ENCODE measurements around the gene KNCN. TPM values are rescaled to one million over a fixed set of nuclear protein-coding genes. Genes with fewer than 3 reads are reported as not detected.
A peak's percentile ranks its signal among the peaks of the same experiment; 100 is the strongest.

KNCN gene
- total and polyA plus RNA-seq, 12 donors = 0.07 to 0.40 (median 0.24) TPM; not detected in 9

DNA sequence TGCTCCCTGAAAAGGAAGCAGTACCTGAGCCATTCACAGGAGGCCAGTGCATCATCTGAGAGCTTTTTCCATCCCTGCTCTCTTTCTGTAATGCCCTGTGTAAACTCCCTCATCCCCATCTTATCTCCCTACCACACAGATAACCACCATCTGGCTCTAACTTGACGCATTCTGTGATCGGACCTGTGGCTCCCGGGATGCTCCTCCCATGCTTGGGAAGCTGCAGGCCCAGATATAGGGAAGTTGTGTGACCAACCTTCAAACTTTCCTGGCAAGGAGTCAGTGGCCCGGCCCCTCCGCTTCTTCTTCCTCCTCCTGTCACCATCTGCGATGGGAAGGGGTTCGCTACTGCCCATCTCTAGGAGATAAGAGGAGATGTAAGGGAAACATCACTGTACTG is 31.5 kb upstream of the KNCN start:
- H3K27me3 ChIP-seq = no peaks in the 10 kb centered on the region
- peaks cover 0 to 24% of the 10 kb centered on the region in 2 donors for H3K4me1 ChIP-seq (replicated peaks in 1 of 2)
- no peak overlapping the region for H3K27ac ChIP-seq
- TF ChIP-seq, protein P1, sequence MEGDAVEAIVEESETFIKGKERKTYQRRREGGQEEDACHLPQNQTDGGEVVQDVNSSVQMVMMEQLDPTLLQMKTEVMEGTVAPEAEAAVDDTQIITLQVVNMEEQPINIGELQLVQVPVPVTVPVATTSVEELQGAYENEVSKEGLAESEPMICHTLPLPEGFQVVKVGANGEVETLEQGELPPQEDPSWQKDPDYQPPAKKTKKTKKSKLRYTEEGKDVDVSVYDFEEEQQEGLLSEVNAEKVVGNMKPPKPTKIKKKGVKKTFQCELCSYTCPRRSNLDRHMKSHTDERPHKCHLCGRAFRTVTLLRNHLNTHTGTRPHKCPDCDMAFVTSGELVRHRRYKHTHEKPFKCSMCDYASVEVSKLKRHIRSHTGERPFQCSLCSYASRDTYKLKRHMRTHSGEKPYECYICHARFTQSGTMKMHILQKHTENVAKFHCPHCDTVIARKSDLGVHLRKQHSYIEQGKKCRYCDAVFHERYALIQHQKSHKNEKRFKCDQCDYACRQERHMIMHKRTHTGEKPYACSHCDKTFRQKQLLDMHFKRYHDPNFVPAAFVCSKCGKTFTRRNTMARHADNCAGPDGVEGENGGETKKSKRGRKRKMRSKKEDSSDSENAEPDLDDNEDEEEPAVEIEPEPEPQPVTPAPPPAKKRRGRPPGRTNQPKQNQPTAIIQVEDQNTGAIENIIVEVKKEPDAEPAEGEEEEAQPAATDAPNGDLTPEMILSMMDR (IDR thresholded peaks at IDR 0.05) = no peak
- no peak for TF ChIP-seq POLR2A (IDR thresholded peaks at IDR 0.05)
- peak in 1 of 7 donors; percentile 24 for DNase-seq
- 76 to 91% (median 81%) methylated on average over 7 of the region's 7 CpGs for WGBS, 4 donors
- H3K9me3 ChIP-seq (replicated peaks in 1 of 3) = no peaks in the 10 kb centered on the region
- intact Hi-C loops (cut with DNase I) = no loop called here
- peaks cover 0 to 45% of the 10 kb centered on the region in 2 donors for H3K36me3 ChIP-seq (replicated peaks in 1 of 2)
- no peak overlapping the region for H3K4me3 ChIP-seq

DNA sequence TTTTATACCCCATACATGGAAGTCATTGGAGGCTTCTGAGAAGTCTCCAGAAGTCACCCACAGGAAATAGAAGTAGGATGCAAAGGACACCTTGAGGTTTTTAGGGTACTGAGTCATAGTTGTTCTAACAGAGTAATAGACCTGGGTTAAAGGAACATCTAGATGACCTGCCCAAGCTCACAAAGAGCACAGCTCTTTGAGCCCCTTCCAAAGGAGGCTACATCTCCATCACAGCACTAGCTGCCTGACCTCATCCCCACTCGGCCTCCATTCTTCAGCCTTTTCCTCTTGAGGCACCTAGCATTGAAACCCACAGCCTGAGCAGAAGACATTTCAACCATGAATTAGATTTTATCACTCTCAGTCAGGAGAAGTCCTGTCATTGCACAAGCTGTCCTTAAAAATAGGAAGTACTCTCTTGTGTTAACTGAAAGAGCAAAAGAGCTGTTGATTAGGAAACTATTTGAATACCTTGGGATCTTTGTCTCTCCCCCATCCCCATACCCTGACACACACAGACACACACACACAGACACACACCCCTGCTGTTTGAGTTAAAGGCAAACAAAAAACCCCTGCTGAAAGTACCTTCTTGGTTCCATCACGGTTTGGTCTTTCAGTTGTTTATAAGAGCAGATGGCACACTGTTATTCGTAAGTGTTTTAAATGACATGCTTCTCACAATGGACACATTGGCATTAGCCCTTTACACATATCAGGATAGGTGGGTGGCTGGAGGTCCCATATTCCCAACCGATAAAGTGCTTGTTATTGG is 30.4 kb upstream of the KNCN start:
- TF ChIP-seq, protein P1 (IDR thresholded peaks at IDR 0.05) = no peak
- no peak for TF ChIP-seq POLR2A (IDR thresholded peaks at IDR 0.05)
- DNase-seq = no peak
- intact Hi-C loops (cut with DNase I) = no loop called here
- peaks cover 0 to 24% of the 10 kb centered on the region in 2 donors for H3K4me1 ChIP-seq (replicated peaks in 1 of 2)
- H3K27ac ChIP-seq = peak overlapping the region in 2 of 5 donors; percentile 28 to 73
- H3K27me3 ChIP-seq = no peaks in the 10 kb centered on the region
- no peaks in the 10 kb centered on the region for H3K9me3 ChIP-seq (replicated peaks in 1 of 3)
- peaks cover 0 to 52% of the 10 kb centered on the region in 2 donors for H3K36me3 ChIP-seq (replicated peaks in 1 of 2)
- no peak overlapping the region for H3K4me3 ChIP-seq
- 78 to 87% (median 83%) methylated on average over 4 of the region's 4 CpGs for WGBS, 4 donors

DNA sequence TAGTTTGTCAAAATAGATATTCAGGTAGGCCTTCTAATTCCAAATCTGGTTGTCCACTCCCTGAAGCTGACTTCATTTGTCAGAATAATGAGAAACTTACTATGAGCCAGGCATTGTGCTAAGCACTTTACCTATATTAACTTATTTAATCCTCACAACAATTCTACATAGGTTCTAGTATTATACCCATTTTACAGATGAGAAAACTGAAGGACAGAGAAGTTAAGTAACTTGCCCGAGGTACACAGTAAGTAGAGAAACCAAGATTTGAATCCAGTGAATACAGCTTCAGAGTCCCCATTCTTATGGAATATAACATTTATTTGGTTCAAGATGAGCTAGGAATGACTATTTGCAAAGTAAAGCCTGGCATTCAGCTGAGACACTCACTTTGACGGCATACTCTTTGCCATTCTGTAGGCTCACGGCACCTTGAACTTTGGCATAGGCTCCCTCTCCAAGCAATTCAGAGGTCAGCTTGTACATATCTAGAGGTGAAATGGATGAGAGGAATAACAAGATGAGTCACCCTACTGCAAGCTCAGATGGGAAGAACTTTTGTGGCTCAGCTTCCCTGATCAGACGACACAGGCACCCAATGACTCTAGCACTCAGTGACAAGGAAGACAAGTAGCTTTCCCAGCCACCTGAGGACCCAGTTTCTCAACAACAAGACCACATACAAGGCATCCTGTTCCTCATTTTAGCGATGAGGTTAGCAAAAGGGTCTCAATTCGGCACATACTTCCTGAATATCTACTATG is 28.9 kb upstream of the KNCN start:
- TF ChIP-seq, protein P1 (IDR thresholded peaks at IDR 0.05) = no peak
- TF ChIP-seq POLR2A (IDR thresholded peaks at IDR 0.05) = no peak
- WGBS, 4 donors = 75 to 83% (median 79%) methylated on average over 5 to 6 of the region's 6 CpGs
- Histone ChIP-seq H3K9me3 (replicated peaks in 1 of 3) (no peaks in the 10 kb centered on the region), H3K4me1 (replicated peaks in 1 of 2) (peaks cover 0 to 8% of the 10 kb centered on the region in 2 donors), H3K27ac (peak overlapping the region in 2 of 5 donors; percentile 23 to 42), H3K27me3 (no peaks in the 10 kb centered on the region), H3K4me3 (no peak overlapping the region), H3K36me3 (replicated peaks in 1 of 2) (peaks cover 0 to 55% of the 10 kb centered on the region in 2 donors)
- DNase-seq = peak in 1 of 7 donors; percentile 36
- intact Hi-C loops (cut with DNase I) = no loop called here

DNA sequence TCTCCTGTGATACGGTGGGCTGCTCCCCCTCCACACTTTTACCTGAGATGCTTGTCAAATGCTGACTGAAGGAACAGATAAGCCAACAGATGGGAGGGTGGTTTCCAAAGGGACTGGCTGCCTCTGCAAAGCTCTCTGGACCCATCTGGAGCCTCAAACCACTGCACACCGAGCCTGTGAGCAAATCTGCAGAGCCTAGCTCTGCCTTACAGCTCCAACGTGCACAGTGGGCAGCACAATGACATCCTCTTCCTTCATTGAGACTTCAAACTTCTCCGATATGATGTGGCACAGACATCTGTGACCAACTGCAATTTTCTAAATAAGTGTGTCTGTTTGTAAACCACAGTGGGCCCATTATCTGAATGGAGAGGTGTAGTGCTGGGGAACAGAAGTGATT is 26.2 kb upstream of the KNCN start:
- 85 to 91% (median 88%) methylated on average over 4 of the region's 4 CpGs for WGBS, 4 donors
- no peak for TF ChIP-seq POLR2A (IDR thresholded peaks at IDR 0.05)
- Histone ChIP-seq H3K9me3 (replicated peaks in 1 of 3) (no peaks in the 10 kb centered on the region), H3K4me3 (no peak overlapping the region), H3K4me1 (replicated peaks in 1 of 2) (peaks cover 0 to 7% of the 10 kb centered on the region in 2 donors), H3K36me3 (replicated peaks in 1 of 2) (peaks cover 0 to 61% of the 10 kb centered on the region in 2 donors), H3K27ac (no peak overlapping the region), H3K27me3 (no peaks in the 10 kb centered on the region)
- intact Hi-C loops (cut with DNase I) = no loop called here
- no peak for DNase-seq
